Pancreas (tissue), 10 donors: ENCODE measurements around the gene CALN1. TPM values are rescaled to one million over a fixed set of nuclear protein-coding genes. Genes with fewer than 3 reads are reported as not detected.

Source experiments
- ATAC-seq, 4 donors: fragments of 200-7000 bp; cut with Tn5 transposase; one replicate each; pipeline versions ENCODE4 v1.8.0 to v1.9.1; 2020; ENCODE audit warnings: mild to moderate bottlenecking in 4 of 4, moderate library complexity in 4 of 4
- DNase-seq, 6 donors: peaks; one replicate each; pipeline ENCODE4 v3.0.0-alpha.2; 2020
- FAIRE-seq: peaks from 2 replicates; lab custom pipeline; 2012; peaks lifted over from hg19 to GRCh38; lab: Jason Lieb, UNC
- H3K27ac ChIP-seq, 4 donors: fragments of 200-600 bp; sonication (generic); 1 replicate in 3 of 4; 2 replicates in 1 of 4; pipeline versions ENCODE4 v1.5.0 to v1.8.0; 2020
- H3K27me3 ChIP-seq, 4 donors: fragments of 200-600 bp; one replicate each; pipeline ENCODE4 v1.8.0; 2021
- H3K36me3 ChIP-seq, 3 donors: fragments of 200-600 bp; sonication (generic) in 1 of 3; one replicate each; pipeline versions ENCODE4 v1.5.0 to v1.8.0; 2020 to 2021
- H3K4me1 ChIP-seq, 3 donors: fragments of 200-600 bp; one replicate each; pipeline ENCODE4 v1.8.0; 2021
- H3K4me3 ChIP-seq, 4 donors: fragments of 200-600 bp; sonication (generic) in 2 of 4; one replicate each; pipeline versions ENCODE4 v1.5.0 to v1.8.0; 2020 to 2021
- H3K9me3 ChIP-seq, 4 donors: fragments of 200-600 bp; one replicate each; pipeline ENCODE4 v1.8.0; 2021
- WGBS, 2 donors: extraction: QIAGEN DNeasy Blood & Tissue Kit; methylation state at CpG; one replicate each; pipeline ENCODE4 v1.1.7; 2013; 5-methylcytosine and 5-hydroxymethylcytosine counted together
- intact Hi-C, 3 donors: fragments of 100-400 bp; cut with DNase I; formaldehyde crosslinking; loops; one replicate each; pipeline versions ENCODE4 v1.11.1 to v1.14.2; 2022
- polyA plus RNA-seq, 2 donors: library from polyadenylated mRNA; stranded (reverse); fragments of 200-250 nt; gene quantifications; one replicate each; pipeline ENCODE4 v1.2.3, GENCODE V29; 2013
- total RNA-seq, 6 donors: library from RNA; stranded (reverse); fragmentation: NEBNext Ultra II Directional in 4 of 6; extraction: Animal tissue kit (Norgen Biotek cat#: 25700) in 4 of 6; gene quantifications; one replicate each; pipeline versions ENCODE4 v1.2.1 to v1.2.4, GENCODE V29; 2021 to 2023
- TF ChIP-seq, protein P1 (sequence below), 4 donors: fragments of 200-600 bp; sonication (generic) in 3 of 4; IDR thresholded peaks; one replicate each; pipeline versions ENCODE4 v1.5.0 to v1.8.0; 2021; ENCODE audit warnings: antibody characterized with exemption in 4 of 4
- donor health status: healthy with polysubstance abuse.
- donor health status: DM: no; HTN: no; CAD: no; lungs with moderate emphysema.
- donor health status: DM: no; HTN: no; CAD: no.
- donor health status: control.
- donor health status: control.
- donor health status: Bipolar disorder and iron deficiency.
- donor health status: DM: yes; HTN: yes; CAD: no.
- donor health status: DM: no; HTN: no; CAD: no.
- donor health status: DM: no; HTN: no; CAD: no.
- donor health status: DM: yes; HTN: yes; CAD: no.

Gene CALN1
- total and polyA plus RNA-seq, 8 donors, result 0.39 to 18.4 (median 1.5) TPM

DNA sequence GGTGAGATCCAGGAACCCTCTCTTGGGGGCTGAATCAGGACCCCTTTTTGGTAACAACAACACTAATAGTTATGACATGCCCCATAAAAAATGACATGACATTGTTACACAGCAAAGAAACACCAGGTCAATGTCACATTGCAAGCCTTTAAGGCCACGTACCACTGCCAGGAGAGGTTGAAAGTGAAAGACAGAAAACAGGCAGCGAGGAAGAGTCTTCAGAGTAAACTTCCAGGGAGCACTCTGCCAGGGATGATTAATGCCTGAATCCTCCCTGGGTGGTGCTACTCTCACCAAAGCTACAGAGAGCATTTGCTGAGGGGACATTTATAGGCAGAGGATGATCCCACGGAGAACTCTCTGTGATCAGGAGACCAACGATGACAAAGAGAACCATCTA lies 551.6 kb downstream of the CALN1 start:
- Histone ChIP-seq H3K27ac (no peak overlapping the region), H3K9me3 (no peaks in the 10 kb centered on the region), H3K36me3 (no peaks in the 10 kb centered on the region), H3K4me1 (no peaks in the 10 kb centered on the region), H3K27me3 (no peaks in the 10 kb centered on the region), H3K4me3 (no peak overlapping the region)
- TF ChIP-seq, protein P1, sequence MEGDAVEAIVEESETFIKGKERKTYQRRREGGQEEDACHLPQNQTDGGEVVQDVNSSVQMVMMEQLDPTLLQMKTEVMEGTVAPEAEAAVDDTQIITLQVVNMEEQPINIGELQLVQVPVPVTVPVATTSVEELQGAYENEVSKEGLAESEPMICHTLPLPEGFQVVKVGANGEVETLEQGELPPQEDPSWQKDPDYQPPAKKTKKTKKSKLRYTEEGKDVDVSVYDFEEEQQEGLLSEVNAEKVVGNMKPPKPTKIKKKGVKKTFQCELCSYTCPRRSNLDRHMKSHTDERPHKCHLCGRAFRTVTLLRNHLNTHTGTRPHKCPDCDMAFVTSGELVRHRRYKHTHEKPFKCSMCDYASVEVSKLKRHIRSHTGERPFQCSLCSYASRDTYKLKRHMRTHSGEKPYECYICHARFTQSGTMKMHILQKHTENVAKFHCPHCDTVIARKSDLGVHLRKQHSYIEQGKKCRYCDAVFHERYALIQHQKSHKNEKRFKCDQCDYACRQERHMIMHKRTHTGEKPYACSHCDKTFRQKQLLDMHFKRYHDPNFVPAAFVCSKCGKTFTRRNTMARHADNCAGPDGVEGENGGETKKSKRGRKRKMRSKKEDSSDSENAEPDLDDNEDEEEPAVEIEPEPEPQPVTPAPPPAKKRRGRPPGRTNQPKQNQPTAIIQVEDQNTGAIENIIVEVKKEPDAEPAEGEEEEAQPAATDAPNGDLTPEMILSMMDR (IDR thresholded peaks at IDR 0.05), result no peak
- no peak for ATAC-seq
- DNase-seq, result no peak
- WGBS, 2 donors, result 68 to 70% methylated on average over 4 of the region's 4 CpGs
- intact Hi-C loops, result no loop called here
- FAIRE-seq, result no peak

DNA sequence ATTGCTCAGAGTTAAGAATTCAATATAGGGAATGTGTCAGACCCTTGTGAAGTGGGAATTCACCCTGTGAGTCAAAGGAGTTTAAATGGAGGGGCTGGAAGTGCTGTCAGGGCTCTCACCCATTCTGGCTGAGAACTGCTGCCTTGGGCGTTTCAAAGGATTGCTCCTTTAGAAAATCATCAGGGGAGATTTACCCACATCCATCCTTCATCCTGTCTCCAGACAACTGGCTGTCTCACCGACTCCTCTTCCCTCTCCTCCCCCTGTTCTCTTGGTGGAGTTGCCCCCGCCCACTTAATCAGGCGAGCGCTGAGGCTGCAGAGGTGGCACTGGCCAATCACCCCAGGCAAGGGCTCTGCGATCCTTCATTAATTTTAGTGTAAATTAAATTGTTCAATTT lies 554.8 kb downstream of the CALN1 start:
- DNase-seq (no peak), FAIRE-seq (no peak), ATAC-seq (no peak)
- intact Hi-C loops, result no loop called here
- H3K36me3 ChIP-seq, result no peaks in the 10 kb centered on the region
- H3K27ac ChIP-seq, result no peak overlapping the region
- H3K9me3 ChIP-seq, result no peaks in the 10 kb centered on the region
- H3K27me3 ChIP-seq, result no peaks in the 10 kb centered on the region
- H3K4me1 ChIP-seq, result no peaks in the 10 kb centered on the region
- no peak overlapping the region for H3K4me3 ChIP-seq
- WGBS, 2 donors, result 71 to 73% methylated on average over 6 of the region's 6 CpGs
- TF ChIP-seq, protein P1 (IDR thresholded peaks at IDR 0.05), result no peak

DNA sequence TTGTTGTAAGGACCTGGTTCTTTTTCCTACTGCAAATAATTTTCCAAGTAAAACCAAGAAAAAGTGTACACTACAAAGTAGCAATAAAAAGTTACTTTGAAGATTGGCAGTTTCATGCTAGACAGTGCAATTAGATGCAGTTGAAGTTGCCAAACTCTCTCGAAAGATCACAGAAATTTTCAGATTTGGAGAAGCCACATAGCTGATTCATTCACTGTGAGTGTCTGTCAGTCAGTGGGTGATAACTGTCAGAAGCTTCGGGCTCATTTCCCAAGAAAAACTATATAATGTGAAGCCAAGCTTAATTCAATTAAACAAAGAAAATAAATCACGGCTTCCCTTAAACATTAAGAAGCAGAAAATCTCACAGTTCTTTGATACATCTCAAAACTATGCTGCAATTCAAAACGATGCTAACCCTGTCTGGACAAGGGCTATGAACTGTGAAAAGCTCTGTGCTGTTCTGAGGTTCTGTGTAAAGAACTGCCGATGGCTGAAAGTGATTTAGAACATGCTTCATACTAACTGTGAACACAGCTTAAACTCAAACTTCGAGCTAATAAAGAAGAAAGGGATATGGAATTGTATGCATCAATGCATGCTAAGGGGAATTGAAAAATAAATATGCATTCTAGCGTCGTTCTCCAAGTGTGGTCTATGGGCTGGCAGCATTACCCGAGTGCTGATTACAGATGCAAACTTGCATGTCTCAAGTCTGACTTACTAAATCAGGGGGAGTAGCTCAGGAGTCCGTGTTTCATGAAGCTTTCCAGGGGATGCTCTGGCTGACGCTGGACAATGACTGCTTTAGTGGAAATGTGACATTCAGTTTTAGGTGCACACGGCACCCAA lies 557.4 kb downstream of the CALN1 start:
- TF ChIP-seq, protein P1 (IDR thresholded peaks at IDR 0.05), result no peak
- 53 to 61% methylated on average over 12 of the region's 12 CpGs for WGBS, 2 donors
- FAIRE-seq (no peak), DNase-seq (no peak), ATAC-seq (no peak)
- Histone ChIP-seq H3K4me3 (no peak overlapping the region), H3K36me3 (no peaks in the 10 kb centered on the region), H3K4me1 (no peaks in the 10 kb centered on the region), H3K27me3 (no peaks in the 10 kb centered on the region), H3K27ac (no peak overlapping the region), H3K9me3 (no peaks in the 10 kb centered on the region)
- intact Hi-C loops, result no loop called here

DNA sequence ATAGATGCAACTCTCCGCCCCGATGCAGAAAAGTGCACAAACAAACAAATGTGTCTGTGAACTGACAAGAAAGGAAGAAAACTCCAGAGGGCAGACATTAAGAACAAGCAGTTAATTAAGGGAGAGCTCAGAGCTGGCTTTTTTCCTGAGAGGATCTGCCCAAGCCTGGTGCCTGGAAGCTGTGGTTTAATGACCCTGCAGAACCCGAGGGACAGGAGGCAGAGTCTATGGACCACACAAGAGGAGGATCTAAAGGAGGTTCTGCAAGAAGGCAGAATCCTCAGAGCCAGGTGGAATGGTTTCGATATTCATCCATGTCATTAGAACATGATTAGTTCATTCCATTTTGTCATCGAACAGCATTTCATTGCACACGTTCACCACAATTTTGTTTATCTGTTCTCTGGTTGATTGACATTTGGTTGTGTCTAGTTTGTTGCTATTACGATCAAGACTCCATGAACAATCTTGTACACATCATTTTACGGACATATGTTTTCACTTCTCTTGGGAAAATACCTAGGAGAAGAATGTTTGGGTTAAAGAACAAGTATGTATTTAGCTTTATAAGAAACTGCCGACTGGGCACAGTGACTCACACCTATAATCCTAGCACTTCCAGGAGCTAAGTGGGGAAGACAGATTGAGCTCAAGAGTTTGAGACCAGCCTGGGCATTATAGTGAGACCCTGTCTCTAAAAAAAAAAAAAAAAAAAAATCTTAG lies 560.2 kb downstream of the CALN1 start:
- Histone ChIP-seq H3K4me1 (no peaks in the 10 kb centered on the region), H3K9me3 (no peaks in the 10 kb centered on the region), H3K27me3 (no peaks in the 10 kb centered on the region), H3K4me3 (no peak overlapping the region), H3K36me3 (no peaks in the 10 kb centered on the region), H3K27ac (no peak overlapping the region)
- WGBS, 2 donors, result 61 to 71% methylated on average over 9 of the region's 9 CpGs
- TF ChIP-seq, protein P1 (IDR thresholded peaks at IDR 0.05), result no peak
- intact Hi-C loops, result no loop called here
- DNase-seq (no peak), ATAC-seq (no peak), FAIRE-seq (no peak)
